B cell (primary cell): ENCODE data around the gene ZNF677. TPM values are rescaled to one million over a fixed set of nuclear protein-coding genes. Genes with fewer than 3 reads are reported as not detected.
A peak's percentile ranks its signal among the peaks of the same experiment; 100 is the strongest.

Experiments
- ATAC-seq: fragments of 200-7000 bp; cut with Tn5 transposase; one replicate; pipeline ENCODE4 v1.10.0; 2021; ENCODE audit warnings: low read depth, mild to moderate bottlenecking, moderate number of reproducible peaks, moderate library complexity
- CTCF ChIA-PET: fragments of 350-600 bp; sonication (Branson Sonifier 250); formaldehyde crosslinking; loops from one replicate; lab custom pipeline; 2021; ENCODE audit warnings: antibody characterized with exemption, inconsistent platforms; lab: Charles Lee
- POLR2A ChIA-PET: fragments of 350-600 bp; sonication (Branson Sonifier 250); formaldehyde crosslinking; loops from one replicate; lab custom pipeline; 2021; ENCODE audit warnings: antibody characterized with exemption; lab: Charles Lee
- DNase-seq: peaks from one replicate; pipeline ENCODE4 v3.0.0; 2013
- H2AFZ ChIP-seq: 2 replicates; pipeline ENCODE4 v1.6.1; 2012; ENCODE audit warnings: mild to moderate bottlenecking, low read depth, low read length; ENCODE audit not compliant: insufficient read depth, poor library complexity, severe bottlenecking
- H3K27ac ChIP-seq, 2 donors: 1 replicate in 1 of 2; 2 replicates in 1 of 2; pipeline ENCODE4 v1.5.1; 2012 to 2013; ENCODE audit warnings: low read length in 2 of 2, mild to moderate bottlenecking in 2 of 2, moderate library complexity in 1 of 2
- H3K27me3 ChIP-seq, 4 experiments: fragments of 200-600 bp in 1 of 4; sonication (generic) in 1 of 4; replicated peaks in 1 of 4; 1 replicate in 2 of 4; 2 replicates in 2 of 4; pipeline versions ENCODE4 v1.6.1 to v1.7.0; 2013 to 2016; ENCODE audit warnings: low read length in 3 of 4, mild to moderate bottlenecking in 2 of 4, mixed read lengths in 1 of 4, moderate library complexity in 1 of 4; ENCODE audit not compliant: insufficient read depth in 4 of 4, control insufficient read depth in 3 of 4; ENCODE audit errors: control extremely low read depth in 1 of 4
- H3K36me3 ChIP-seq, 2 experiments: replicated peaks in 1 of 2; 1 replicate in 1 of 2; 2 replicates in 1 of 2; pipeline versions ENCODE4 v1.6.1 to v1.7.1; 2013; ENCODE audit warnings: low read length in 1 of 2; ENCODE audit not compliant: insufficient read depth in 2 of 2, control insufficient read depth in 1 of 2; ENCODE audit errors: control extremely low read depth in 1 of 2, extremely low read depth in 1 of 2
- H3K4me1 ChIP-seq, 2 donors: fragments of 200-600 bp in 1 of 2; sonication (generic) in 1 of 2; 1 replicate in 1 of 2; 2 replicates in 1 of 2; pipeline versions ENCODE4 v1.5.1 to v1.6.1; 2013 to 2017; ENCODE audit warnings: low read length in 2 of 2; ENCODE audit not compliant: control insufficient read depth in 2 of 2, insufficient read depth in 2 of 2
- H3K4me2 ChIP-seq: replicated peaks from 2 replicates; pipeline ENCODE3; 2012; ENCODE audit warnings: mild to moderate bottlenecking, low read depth, low read length; ENCODE audit not compliant: poor library complexity, severe bottlenecking
- H3K4me3 ChIP-seq, 5 experiments: fragments of 200-600 bp in 1 of 5; sonication (generic) in 1 of 5; 1 replicate in 3 of 5; 2 replicates in 2 of 5; pipeline versions ENCODE4 v1.5.1 to v1.7.0; 2011 to 2016; ENCODE audit warnings: low read length in 4 of 5, mild to moderate bottlenecking in 4 of 5, low read depth in 2 of 5, control low read depth in 1 of 5, moderate library complexity in 1 of 5; ENCODE audit not compliant: insufficient read depth in 1 of 5; ENCODE audit errors: control extremely low read depth in 1 of 5, extremely low read depth in 1 of 5
- H3K79me2 ChIP-seq: fragments of 200-600 bp; sonication (generic); one replicate; pipeline ENCODE4 v1.6.0; 2016; ENCODE audit warnings: low read length; ENCODE audit not compliant: control insufficient read depth, insufficient read depth
- H3K9ac ChIP-seq: fragments of 200-600 bp; sonication (generic); 2 replicates; pipeline ENCODE4 v1.6.1; 2017; ENCODE audit warnings: mild to moderate bottlenecking, low read length, moderate library complexity
- H3K9me3 ChIP-seq, 3 donors: one replicate each; pipeline versions ENCODE4 v1.6.1 to v1.7.1; 2013; ENCODE audit warnings: low read length in 2 of 3; ENCODE audit not compliant: control insufficient read depth in 2 of 3, insufficient read depth in 1 of 3; ENCODE audit errors: control extremely low read depth in 1 of 3
- H4K20me1 ChIP-seq: 2 replicates; pipeline ENCODE4 v1.6.0; 2012; ENCODE audit warnings: mild to moderate bottlenecking, low read length; ENCODE audit not compliant: insufficient read depth, control insufficient read depth, poor library complexity, severe bottlenecking
- H3K27ac Mint-ChIP-seq: one replicate; pipeline ENCODE4 v1.8.0; 2021; ENCODE audit warnings: mixed read lengths
- H3K27me3 Mint-ChIP-seq: one replicate; pipeline ENCODE4 v1.8.0; 2021; ENCODE audit warnings: mixed read lengths
- H3K4me1 Mint-ChIP-seq: one replicate; pipeline ENCODE4 v1.8.0; 2021; ENCODE audit warnings: mixed read lengths
- H3K4me3 Mint-ChIP-seq: one replicate; pipeline ENCODE4 v1.8.0; 2021; ENCODE audit warnings: mixed read lengths
- H3K9me3 Mint-ChIP-seq: one replicate; pipeline ENCODE4 v1.8.0; 2022; ENCODE audit warnings: mixed read lengths; ENCODE audit not compliant: insufficient read depth
- EZH2 ChIP-seq: IDR thresholded peaks from 2 replicates; pipeline ENCODE4 v1.6.1; 2012; ENCODE audit warnings: borderline replicate concordance, low read depth, mild to moderate bottlenecking, moderate library complexity, low read length; ENCODE audit not compliant: insufficient read depth, poor library complexity, severe bottlenecking
- WGBS: methylation state at CpG from one replicate; pipeline ENCODE4 v1.1.5; 2013; ENCODE audit warnings: missing lambda C conversion rate; ENCODE audit not compliant: insufficient coverage; 5-methylcytosine and 5-hydroxymethylcytosine counted together
- intact Hi-C: fragments of 100-400 bp; cut with micrococcal nuclease; formaldehyde crosslinking; loops from one replicate; pipeline ENCODE4 v1.10.0; 2022
- polyA plus RNA-seq: library from polyadenylated mRNA; depleted of rRNA; stranded (reverse); fragments of >200 nt; gene quantifications from 2 replicates; pipeline ENCODE4 v1.2.3, GENCODE V29; 2012
- total RNA-seq, 2 donors: library from RNA; stranded (reverse); fragments of 120-200 nt in 1 of 2; gene quantifications; 1 replicate in 1 of 2; 2 replicates in 1 of 2; pipeline versions ENCODE4 v1.2.3 to v1.2.4, GENCODE V29; 2013 to 2022
- TF ChIP-seq, protein P1 (sequence below): fragments of 200-600 bp; IDR thresholded peaks from one replicate; pipeline ENCODE4 v1.8.0; 2022; ENCODE audit warnings: antibody characterized with exemption, mild to moderate bottlenecking

ZNF677 gene
- total and polyA plus RNA-seq, 2 donors (not counting 1 experiment from before 2014, with no cell fraction given): 11.1 to 19.4 TPM

DNA sequence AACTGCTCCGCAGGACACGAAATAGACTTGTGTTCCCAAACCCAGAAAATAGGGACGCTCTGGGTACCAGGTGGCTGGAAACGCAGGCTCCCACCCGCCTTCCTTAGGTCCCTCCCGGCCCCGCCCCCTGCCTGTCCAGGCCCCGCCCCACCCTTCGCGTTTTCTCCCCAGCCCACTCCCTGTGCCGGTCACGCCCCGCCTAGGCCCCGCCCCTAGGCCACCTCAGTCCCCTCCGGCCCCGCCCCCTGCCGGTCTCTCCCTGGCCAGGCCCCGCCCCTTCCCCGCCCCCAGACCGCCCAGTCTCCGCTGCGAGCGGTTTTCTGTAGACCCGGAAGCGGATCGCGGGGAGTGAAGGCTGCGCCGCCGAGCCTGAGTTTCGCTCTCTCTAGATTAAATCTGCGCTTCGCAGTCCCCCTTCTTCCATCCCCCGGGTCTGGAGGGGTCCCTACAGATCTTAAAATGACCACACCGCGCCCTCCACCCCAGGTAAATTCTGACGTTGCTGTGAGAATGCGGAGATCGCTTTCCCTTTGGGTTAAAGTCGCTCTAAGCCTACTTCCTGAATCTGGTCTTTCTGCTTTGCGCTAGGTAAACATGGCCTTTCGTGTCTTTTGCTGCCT lies 57.8 kb downstream of the ZNF677 start:
- Histone ChIP-seq H3K36me3 (peaks cover 5 to 9% of the 10 kb centered on the region in 2 experiments), H3K4me2 (peak overlapping the region; percentile 71), H3K27me3 (no peaks in the 10 kb centered on the region), H3K4me1 (peaks cover 16 to 28% of the 10 kb centered on the region in 2 donors), H3K9me3 (peaks cover 1 to 69% (median 45%) of the 10 kb centered on the region in 3 donors), H4K20me1 (no peaks in the 10 kb centered on the region), H3K9ac (peak overlapping the region; percentile 97), H2AFZ (peak overlapping the region; percentile 90), H3K4me3 (peak overlapping the region; percentile 96 to 100 (median 98)), H3K79me2 (peaks cover 40% of the 10 kb centered on the region), H3K27ac (peak overlapping the region; percentile 94)
- Mint-ChIP-seq H3K4me3 (peak overlapping the region; percentile 95), H3K4me1 (peaks cover 40% of the 10 kb centered on the region), H3K27me3 (no peaks in the 10 kb centered on the region), H3K9me3 (peaks cover 8% of the 10 kb centered on the region), H3K27ac (peak overlapping the region; percentile 98)
- ATAC-seq (peak; percentile 90), DNase-seq (peak; percentile 96)
- 2% methylated on average over 30 of the region's 42 CpGs for WGBS
- POLR2A ChIA-PET: no interaction called here
- intact Hi-C loops: loop anchor here (1.0 to 10.0 kb wide), 12 partner anchors 94 to 1102 kb away; partner anchors contain the start of genes MYADM, NDUFA3, OSCAR and ZNF160
- TF ChIP-seq EZH2: no peak
- TF ChIP-seq, protein P1, sequence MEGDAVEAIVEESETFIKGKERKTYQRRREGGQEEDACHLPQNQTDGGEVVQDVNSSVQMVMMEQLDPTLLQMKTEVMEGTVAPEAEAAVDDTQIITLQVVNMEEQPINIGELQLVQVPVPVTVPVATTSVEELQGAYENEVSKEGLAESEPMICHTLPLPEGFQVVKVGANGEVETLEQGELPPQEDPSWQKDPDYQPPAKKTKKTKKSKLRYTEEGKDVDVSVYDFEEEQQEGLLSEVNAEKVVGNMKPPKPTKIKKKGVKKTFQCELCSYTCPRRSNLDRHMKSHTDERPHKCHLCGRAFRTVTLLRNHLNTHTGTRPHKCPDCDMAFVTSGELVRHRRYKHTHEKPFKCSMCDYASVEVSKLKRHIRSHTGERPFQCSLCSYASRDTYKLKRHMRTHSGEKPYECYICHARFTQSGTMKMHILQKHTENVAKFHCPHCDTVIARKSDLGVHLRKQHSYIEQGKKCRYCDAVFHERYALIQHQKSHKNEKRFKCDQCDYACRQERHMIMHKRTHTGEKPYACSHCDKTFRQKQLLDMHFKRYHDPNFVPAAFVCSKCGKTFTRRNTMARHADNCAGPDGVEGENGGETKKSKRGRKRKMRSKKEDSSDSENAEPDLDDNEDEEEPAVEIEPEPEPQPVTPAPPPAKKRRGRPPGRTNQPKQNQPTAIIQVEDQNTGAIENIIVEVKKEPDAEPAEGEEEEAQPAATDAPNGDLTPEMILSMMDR: no peak
- CTCF ChIA-PET: no interaction called here
